ENCODE results near the gene MYG1.

GRCh38 chr12:53346491-53346890 lies 47.0 kb downstream of the MYG1 start:
- no peak for TF ChIP-seq POLR2AphosphoS5 (IDR thresholded peaks at IDR 0.05)
- TF ChIP-seq, protein P1, sequence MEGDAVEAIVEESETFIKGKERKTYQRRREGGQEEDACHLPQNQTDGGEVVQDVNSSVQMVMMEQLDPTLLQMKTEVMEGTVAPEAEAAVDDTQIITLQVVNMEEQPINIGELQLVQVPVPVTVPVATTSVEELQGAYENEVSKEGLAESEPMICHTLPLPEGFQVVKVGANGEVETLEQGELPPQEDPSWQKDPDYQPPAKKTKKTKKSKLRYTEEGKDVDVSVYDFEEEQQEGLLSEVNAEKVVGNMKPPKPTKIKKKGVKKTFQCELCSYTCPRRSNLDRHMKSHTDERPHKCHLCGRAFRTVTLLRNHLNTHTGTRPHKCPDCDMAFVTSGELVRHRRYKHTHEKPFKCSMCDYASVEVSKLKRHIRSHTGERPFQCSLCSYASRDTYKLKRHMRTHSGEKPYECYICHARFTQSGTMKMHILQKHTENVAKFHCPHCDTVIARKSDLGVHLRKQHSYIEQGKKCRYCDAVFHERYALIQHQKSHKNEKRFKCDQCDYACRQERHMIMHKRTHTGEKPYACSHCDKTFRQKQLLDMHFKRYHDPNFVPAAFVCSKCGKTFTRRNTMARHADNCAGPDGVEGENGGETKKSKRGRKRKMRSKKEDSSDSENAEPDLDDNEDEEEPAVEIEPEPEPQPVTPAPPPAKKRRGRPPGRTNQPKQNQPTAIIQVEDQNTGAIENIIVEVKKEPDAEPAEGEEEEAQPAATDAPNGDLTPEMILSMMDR (IDR thresholded peaks at IDR 0.05): no peak
